GM12878 (cell line): Measurements from ENCODE around the gene SLCO2B1. TPM values are rescaled to one million over a fixed set of nuclear protein-coding genes. Genes with fewer than 3 reads are reported as not detected.

ENCODE experiments used
- ATAC-seq: fragments of 200-7000 bp; cut with Tn5 transposase; 3 replicates; pipeline ENCODE4 v1.9.1; 2020; ENCODE audit warnings: mild to moderate bottlenecking, moderate library complexity
- BruUV-seq: library from RNA; stranded (reverse); fragments of 400-500 nt; replicated peaks from 2 replicates; lab custom pipeline; 2021; lab: Mats Ljungman, UMichigan
- CTCF ChIA-PET: fragments of 300-600 bp; sonication (Branson Sonifier 250); formaldehyde crosslinking; extraction: SDS; loops from one replicate; lab custom pipeline; 2021; ENCODE audit warnings: inconsistent platforms; lab: Yijun Ruan, JAX
- POLR2A ChIA-PET: fragments of 350-600 bp; formaldehyde crosslinking; extraction: SDS; loops from one replicate; lab custom pipeline; 2021; ENCODE audit warnings: inconsistent platforms; lab: Charles Lee
- RAD21 ChIA-PET: fragments of 300-600 bp; sonication (Branson Sonifier 250); formaldehyde crosslinking; loops from one replicate; lab custom pipeline; 2023; ENCODE audit warnings: antibody characterized with exemption; ENCODE audit not compliant: unreplicated experiment; lab: Charles Lee
- SMC1A ChIA-PET: fragments of 300-600 bp; sonication (Branson Sonifier 250); formaldehyde crosslinking; loops from one replicate; lab custom pipeline; 2023; ENCODE audit not compliant: unreplicated experiment, uncharacterized antibody; lab: Charles Lee
- DNase-seq: peaks from one replicate; pipeline ENCODE4 v3.0.0-alpha.2; 2011; ENCODE audit warnings: low read depth, low spot score
- FAIRE-seq: peaks from 3 replicates; lab custom pipeline; 2011; peaks lifted over from hg19 to GRCh38; lab: Jason Lieb, UNC
- H2AFZ ChIP-seq: 2 replicates; pipeline ENCODE4 v1.6.0; 2011; ENCODE audit warnings: low read depth, low read length, control low read depth; ENCODE audit not compliant: control insufficient read depth
- H3K27ac ChIP-seq: 2 replicates; pipeline ENCODE4 v1.5.1; 2011; ENCODE audit warnings: control low read depth; ENCODE audit not compliant: control insufficient read depth, insufficient read depth
- H3K27me3 ChIP-seq, 2 experiments: replicated peaks in 1 of 2; 2 replicates each; pipeline versions ENCODE4 v1.6.0 to v1.6.1; 2011; ENCODE audit warnings: low read length in 1 of 2; ENCODE audit not compliant: control insufficient read depth in 2 of 2, insufficient read depth in 2 of 2
- H3K36me3 ChIP-seq, 2 experiments: 2 replicates each; pipeline ENCODE4 v1.5.1; 2011; ENCODE audit warnings: low read length in 1 of 2; ENCODE audit not compliant: control insufficient read depth in 2 of 2, insufficient read depth in 2 of 2
- H3K4me1 ChIP-seq: 2 replicates; pipeline ENCODE4 v1.6.1; 2011; ENCODE audit warnings: mild to moderate bottlenecking, low read length, moderate library complexity, mixed read lengths; ENCODE audit not compliant: control insufficient read depth, insufficient read depth
- H3K4me2 ChIP-seq: 2 replicates; pipeline ENCODE4 v1.6.0; 2011; ENCODE audit warnings: control low read depth; ENCODE audit not compliant: control insufficient read depth, insufficient read depth
- H3K4me3 ChIP-seq: fragments of 200-600 bp; sonication (generic); 2 replicates; pipeline ENCODE4 v1.5.1; 2016
- H3K79me2 ChIP-seq: 2 replicates; pipeline ENCODE4 v1.6.0; 2011; ENCODE audit warnings: low read length; ENCODE audit not compliant: control insufficient read depth, insufficient read depth
- H3K9ac ChIP-seq: 2 replicates; pipeline ENCODE4 v1.8.0; 2011; ENCODE audit warnings: low read length, control low read depth, mixed read lengths; ENCODE audit not compliant: control insufficient read depth, insufficient read depth
- H3K9me3 ChIP-seq: replicated peaks from 3 replicates; pipeline ENCODE4 v1.5.1; 2011; ENCODE audit warnings: mild to moderate bottlenecking, low read length; ENCODE audit not compliant: control insufficient read depth, insufficient read depth
- H4K20me1 ChIP-seq: 2 replicates; pipeline ENCODE4 v1.6.0; 2011; ENCODE audit not compliant: control insufficient read depth, insufficient read depth
- ATF7 ChIP-seq: fragments of 450-650 bp; IDR thresholded peaks from 2 replicates; pipeline ENCODE4 v1.6.1; 2016; ENCODE audit warnings: low read depth, mild to moderate bottlenecking
- BCL11A ChIP-seq: IDR thresholded peaks from 2 replicates; pipeline ENCODE4 v1.6.1; 2011; ENCODE audit warnings: low read depth, low read length
- E4F1 ChIP-seq: fragments of 450-650 bp; IDR thresholded peaks from 2 replicates; pipeline ENCODE4 v1.6.1; 2018; ENCODE audit warnings: borderline replicate concordance, mild to moderate bottlenecking; ENCODE audit not compliant: partially characterized antibody
- FOS ChIP-seq: IDR thresholded peaks from 3 replicates; pipeline ENCODE4 v1.6.1; 2011; ENCODE audit warnings: borderline replicate concordance; ENCODE audit not compliant: insufficient read length; ENCODE audit errors: extremely low read depth
- MLLT1 ChIP-seq: fragments of 450-650 bp; IDR thresholded peaks from 2 replicates; pipeline ENCODE4 v1.6.1; 2016; ENCODE audit warnings: mild to moderate bottlenecking
- MXI1 ChIP-seq: fragments of 150-350 bp; IDR thresholded peaks from 2 replicates; pipeline ENCODE4 v1.6.1; 2011; ENCODE audit warnings: low read depth, mild to moderate bottlenecking, inconsistent platforms, low read length, improper control_type of control experiment
- PAX8 ChIP-seq: fragments of 450-650 bp; IDR thresholded peaks from 2 replicates; pipeline ENCODE4 v1.6.1; 2017; ENCODE audit warnings: mild to moderate bottlenecking, moderate library complexity
- PBX3 ChIP-seq: IDR thresholded peaks from 2 replicates; pipeline ENCODE4 v1.6.1; 2011; ENCODE audit warnings: mild to moderate bottlenecking, low read depth, low read length, moderate library complexity; ENCODE audit not compliant: insufficient replicate concordance
- PML ChIP-seq: IDR thresholded peaks from 2 replicates; pipeline ENCODE4 v1.6.1; 2012; ENCODE audit warnings: low read length, inconsistent platforms
- RB1 ChIP-seq: fragments of 450-650 bp; formaldehyde crosslinking; IDR thresholded peaks from 2 replicates; pipeline ENCODE4 v1.6.1; 2017; ENCODE audit warnings: mild to moderate bottlenecking, borderline replicate concordance
- SP1 ChIP-seq: IDR thresholded peaks from one replicate; pipeline ENCODE4 v1.6.1; 2011; ENCODE audit warnings: low read depth, low read length
- STAT1 ChIP-seq: fragments of 450-650 bp; conservative IDR thresholded peaks from 2 replicates; pipeline ENCODE4 v1.6.1; 2014; ENCODE audit warnings: antibody characterized with exemption, mild to moderate bottlenecking
- SUPT20H ChIP-seq: IDR thresholded peaks from 2 replicates; pipeline ENCODE4 v1.6.1; 2011; ENCODE audit warnings: low read depth, mild to moderate bottlenecking, low read length, moderate library complexity, borderline replicate concordance; ENCODE audit not compliant: control insufficient read depth
- TAF1 ChIP-seq: IDR thresholded peaks from 2 replicates; pipeline ENCODE4 v1.6.1; 2011; ENCODE audit warnings: mild to moderate bottlenecking, low read depth, low read length, borderline replicate concordance
- YBX1 ChIP-seq: fragments of 450-650 bp; IDR thresholded peaks from 2 replicates; pipeline ENCODE4 v1.6.1; 2016; ENCODE audit warnings: antibody characterized with exemption
- ZNF384 ChIP-seq: IDR thresholded peaks from 2 replicates; pipeline ENCODE4 v1.6.1; 2012; ENCODE audit warnings: low read depth, mild to moderate bottlenecking, low read length, improper control_type of control experiment, borderline replicate concordance
- ZNF592 ChIP-seq: fragments of 450-650 bp; IDR thresholded peaks from 2 replicates; pipeline ENCODE4 v1.6.1; 2017; ENCODE audit warnings: mild to moderate bottlenecking, moderate library complexity
- whole genome bisulfite sequencing: methylation state at CpG from one replicate; pipeline ENCODE4 v1.1.6; 2016; ENCODE audit warnings: low lambda C conversion rate; ENCODE audit not compliant: insufficient replicate concordance, insufficient coverage; ENCODE audit errors: missing lambda C conversion rate; 5-methylcytosine and 5-hydroxymethylcytosine counted together
- in situ Hi-C: fragments of 300-500 bp; cut with MboI; formaldehyde crosslinking; loops from 9 replicates; pipeline ENCODE4 v1.14.3; 2018; ENCODE audit warnings: mixed read lengths
- intact Hi-C: fragments of 100-400 bp; cut with micrococcal nuclease; formaldehyde crosslinking; loops from one replicate; pipeline ENCODE4 v1.14.2; 2022; ENCODE audit not compliant: unreplicated experiment
- polyA plus RNA-seq, 11 experiments: library from polyadenylated mRNA; depleted of rRNA in 4 of 11; unstranded in 6 of 11; stranded (reverse) in 5 of 11; fragments of >200 nt; fragmentation: Nextera tagmentation in 4 of 11; fragmentation: Illumina TruSeq in 1 of 11; extraction: Ambion mirVana in 4 of 11; extraction: Trizol in 1 of 11; gene quantifications; 1 replicate in 1 of 11; 2 replicates in 10 of 11; pipeline versions ENCODE4 v1.2.1 to v1.2.3, GENCODE V29; 2011 to 2016; ENCODE audit warnings: inconsistent platforms in 2 of 11, missing spikeins in 2 of 11, low read depth in 1 of 11
- total RNA-seq, 4 experiments: library from RNA; depleted of rRNA in 3 of 4; stranded (reverse); fragments of >200 nt in 3 of 4; fragmentation: Illumina TruSeq in 1 of 4; extraction: Trizol in 1 of 4; gene quantifications; 2 replicates each; pipeline versions ENCODE4 v1.2.1 to v1.2.3, GENCODE V29; 2013 to 2021

The SLCO2B1 gene
- total and polyA plus RNA-seq, 10 of the 15 experiments (the other 5 are each of a cell fraction or from before 2014, with no cell fraction given), result 0.05 to 3.5 (median 0.93) TPM; not detected in 2

- H3K36me3 ChIP-seq, result no peaks in the 10 kb centered on the region
- ChIA-PET RAD21 (no interaction called here), POLR2A (no interaction called here), SMC1A (interaction anchor here (1.2 to 1.4 kb wide), 2 partner anchors 11 to 195 kb away, joined by 3 to 4 read pairs; no protein-coding TSS in a partner anchor), CTCF (no interaction called here)
- H3K27ac ChIP-seq, result no peak overlapping the region
- H3K4me1 ChIP-seq, result no peaks in the 10 kb centered on the region
- in situ Hi-C loops, result no loop called here
- ATAC-seq, result no peak
- H4K20me1 ChIP-seq, result peaks cover 3% of the 10 kb centered on the region; the same call in 1 of the 2 replicates
- H3K9me3 ChIP-seq, result no peaks in the 10 kb centered on the region
- 0% methylated on average over 2 of the region's 2 CpGs for WGBS
- intact Hi-C loops, result no loop called here
- BruUV-seq, result no TSS peak
- no peak for DNase-seq
- no peaks in the 10 kb centered on the region for H3K79me2 ChIP-seq
- no peak for FAIRE-seq
- H3K9ac ChIP-seq, result no peak overlapping the region
- H3K27me3 ChIP-seq, result peaks cover 1 to 4% of the 10 kb centered on the region in 2 experiments
- no peak overlapping the region for H3K4me2 ChIP-seq
- no peak overlapping the region for H3K4me3 ChIP-seq
- H2AFZ ChIP-seq, result no peak overlapping the region
- TF ChIP-seq RB1 (no peak), ZNF592 (no peak), PML (no peak), BCL11A (no peak), ZNF384 (no peak), MXI1 (no peak), TAF1 (no peak), MLLT1 (no peak), PBX3 (no peak), SUPT20H (no peak), FOS (no peak), PAX8 (no peak), SP1 (no peak), STAT1 (no peak), E4F1 (no peak), ATF7 (no peak), YBX1 (no peak)
These were observed 42.8 kb downstream of the SLCO2B1 start for GRCh38 chr11:75193711-75194110.
